ENCODE data around the gene PGAP1. TPM values are rescaled to one million over a fixed set of nuclear protein-coding genes. Genes with fewer than 3 reads are reported as not detected.
A peak's percentile ranks its signal among the peaks of the same experiment; 100 is the strongest.

Gene PGAP1
- total and polyA plus RNA-seq, 10 of the 15 experiments (the other 5 are each of a cell fraction or from before 2014, with no cell fraction given) = 0.75 to 4.7 (median 3.0) TPM

DNA sequence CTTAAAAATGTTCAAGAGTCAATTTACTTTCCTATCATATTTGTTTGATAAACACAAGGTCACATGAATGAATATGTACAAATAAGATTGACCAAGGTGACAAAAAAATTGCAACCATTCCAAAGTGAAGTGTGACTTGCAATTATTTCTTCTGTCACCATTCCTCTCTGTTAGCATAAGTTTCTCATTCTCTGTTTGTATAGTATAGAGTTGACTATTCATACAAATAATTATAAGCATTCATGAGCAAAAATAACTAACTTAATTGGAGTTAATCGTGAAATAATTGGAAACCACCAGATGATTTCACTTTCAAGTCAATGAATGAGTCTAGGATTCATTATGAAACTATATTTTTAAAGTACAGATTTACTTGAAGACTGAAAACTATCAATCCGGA lies 42.1 kb downstream of the PGAP1 start (continued):
- TF ChIP-seq, protein P1, sequence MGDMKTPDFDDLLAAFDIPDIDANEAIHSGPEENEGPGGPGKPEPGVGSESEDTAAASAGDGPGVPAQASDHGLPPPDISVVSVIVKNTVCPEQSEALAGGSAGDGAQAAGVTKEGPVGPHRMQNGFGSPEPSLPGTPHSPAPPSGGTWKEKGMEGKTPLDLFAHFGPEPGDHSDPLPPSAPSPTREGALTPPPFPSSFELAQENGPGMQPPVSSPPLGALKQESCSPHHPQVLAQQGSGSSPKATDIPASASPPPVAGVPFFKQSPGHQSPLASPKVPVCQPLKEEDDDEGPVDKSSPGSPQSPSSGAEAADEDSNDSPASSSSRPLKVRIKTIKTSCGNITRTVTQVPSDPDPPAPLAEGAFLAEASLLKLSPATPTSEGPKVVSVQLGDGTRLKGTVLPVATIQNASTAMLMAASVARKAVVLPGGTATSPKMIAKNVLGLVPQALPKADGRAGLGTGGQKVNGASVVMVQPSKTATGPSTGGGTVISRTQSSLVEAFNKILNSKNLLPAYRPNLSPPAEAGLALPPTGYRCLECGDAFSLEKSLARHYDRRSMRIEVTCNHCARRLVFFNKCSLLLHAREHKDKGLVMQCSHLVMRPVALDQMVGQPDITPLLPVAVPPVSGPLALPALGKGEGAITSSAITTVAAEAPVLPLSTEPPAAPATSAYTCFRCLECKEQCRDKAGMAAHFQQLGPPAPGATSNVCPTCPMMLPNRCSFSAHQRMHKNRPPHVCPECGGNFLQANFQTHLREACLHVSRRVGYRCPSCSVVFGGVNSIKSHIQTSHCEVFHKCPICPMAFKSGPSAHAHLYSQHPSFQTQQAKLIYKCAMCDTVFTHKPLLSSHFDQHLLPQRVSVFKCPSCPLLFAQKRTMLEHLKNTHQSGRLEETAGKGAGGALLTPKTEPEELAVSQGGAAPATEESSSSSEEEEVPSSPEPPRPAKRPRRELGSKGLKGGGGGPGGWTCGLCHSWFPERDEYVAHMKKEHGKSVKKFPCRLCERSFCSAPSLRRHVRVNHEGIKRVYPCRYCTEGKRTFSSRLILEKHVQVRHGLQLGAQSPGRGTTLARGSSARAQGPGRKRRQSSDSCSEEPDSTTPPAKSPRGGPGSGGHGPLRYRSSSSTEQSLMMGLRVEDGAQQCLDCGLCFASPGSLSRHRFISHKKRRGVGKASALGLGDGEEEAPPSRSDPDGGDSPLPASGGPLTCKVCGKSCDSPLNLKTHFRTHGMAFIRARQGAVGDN (IDR thresholded peaks at IDR 0.05) = no peak
- no peak for TF ChIP-seq CBX3 (IDR thresholded peaks at IDR 0.05; ENCODE audit: borderline replicate concordance, low read depth)
- TF ChIP-seq DPF2 (IDR thresholded peaks at IDR 0.05) = 0 out of 2 replicates have a peak, but pooled peaks have one; percentile 52
- no peak for TF ChIP-seq SIX5 (IDR thresholded peaks at IDR 0.05; ENCODE audit: low read depth, low read length, severe bottlenecking)
- 0 out of 2 replicates have a peak, but pooled peaks have one; percentile 18 for TF ChIP-seq BCL11A (IDR thresholded peaks at IDR 0.05; ENCODE audit: low read depth, low read length)
- TF ChIP-seq USF2 (IDR thresholded peaks at IDR 0.05; ENCODE audit: borderline replicate concordance, low read depth, low read length) = no peak
- no peak for TF ChIP-seq RB1 (IDR thresholded peaks at IDR 0.05; ENCODE audit: borderline replicate concordance)
- TF ChIP-seq RAD21 (IDR thresholded peaks at IDR 0.05; ENCODE audit: insufficient read depth, low read depth, low read length) = no peak
- TF ChIP-seq LARP7 (IDR thresholded peaks at IDR 0.05) = no peak
- no peak for TF ChIP-seq HDGF (IDR thresholded peaks at IDR 0.05)
- TF ChIP-seq BACH1 (IDR thresholded peaks at IDR 0.05; ENCODE audit: borderline replicate concordance) = peak; percentile 65
- TF ChIP-seq SMARCA5 (IDR thresholded peaks at IDR 0.05) = no peak
- TF ChIP-seq ASH2L (IDR thresholded peaks at IDR 0.05; ENCODE audit: borderline replicate concordance, low read depth) = no peak
- TF ChIP-seq, protein P2, sequence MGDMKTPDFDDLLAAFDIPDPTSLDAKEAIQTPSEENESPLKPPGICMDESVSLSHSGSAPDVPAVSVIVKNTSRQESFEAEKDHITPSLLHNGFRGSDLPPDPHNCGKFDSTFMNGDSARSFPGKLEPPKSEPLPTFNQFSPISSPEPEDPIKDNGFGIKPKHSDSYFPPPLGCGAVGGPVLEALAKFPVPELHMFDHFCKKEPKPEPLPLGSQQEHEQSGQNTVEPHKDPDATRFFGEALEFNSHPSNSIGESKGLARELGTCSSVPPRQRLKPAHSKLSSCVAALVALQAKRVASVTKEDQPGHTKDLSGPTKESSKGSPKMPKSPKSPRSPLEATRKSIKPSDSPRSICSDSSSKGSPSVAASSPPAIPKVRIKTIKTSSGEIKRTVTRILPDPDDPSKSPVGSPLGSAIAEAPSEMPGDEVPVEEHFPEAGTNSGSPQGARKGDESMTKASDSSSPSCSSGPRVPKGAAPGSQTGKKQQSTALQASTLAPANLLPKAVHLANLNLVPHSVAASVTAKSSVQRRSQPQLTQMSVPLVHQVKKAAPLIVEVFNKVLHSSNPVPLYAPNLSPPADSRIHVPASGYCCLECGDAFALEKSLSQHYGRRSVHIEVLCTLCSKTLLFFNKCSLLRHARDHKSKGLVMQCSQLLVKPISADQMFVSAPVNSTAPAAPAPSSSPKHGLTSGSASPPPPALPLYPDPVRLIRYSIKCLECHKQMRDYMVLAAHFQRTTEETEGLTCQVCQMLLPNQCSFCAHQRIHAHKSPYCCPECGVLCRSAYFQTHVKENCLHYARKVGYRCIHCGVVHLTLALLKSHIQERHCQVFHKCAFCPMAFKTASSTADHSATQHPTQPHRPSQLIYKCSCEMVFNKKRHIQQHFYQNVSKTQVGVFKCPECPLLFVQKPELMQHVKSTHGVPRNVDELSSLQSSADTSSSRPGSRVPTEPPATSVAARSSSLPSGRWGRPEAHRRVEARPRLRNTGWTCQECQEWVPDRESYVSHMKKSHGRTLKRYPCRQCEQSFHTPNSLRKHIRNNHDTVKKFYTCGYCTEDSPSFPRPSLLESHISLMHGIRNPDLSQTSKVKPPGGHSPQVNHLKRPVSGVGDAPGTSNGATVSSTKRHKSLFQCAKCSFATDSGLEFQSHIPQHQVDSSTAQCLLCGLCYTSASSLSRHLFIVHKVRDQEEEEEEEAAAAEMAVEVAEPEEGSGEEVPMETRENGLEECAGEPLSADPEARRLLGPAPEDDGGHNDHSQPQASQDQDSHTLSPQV (IDR thresholded peaks at IDR 0.05) = no peak
- TF ChIP-seq SRF (IDR thresholded peaks at IDR 0.05; ENCODE audit: low read depth in 2 of 2, low read length in 2 of 2) = no peak
- no peak for TF ChIP-seq NBN (IDR thresholded peaks at IDR 0.05)
- TF ChIP-seq, protein P3, sequence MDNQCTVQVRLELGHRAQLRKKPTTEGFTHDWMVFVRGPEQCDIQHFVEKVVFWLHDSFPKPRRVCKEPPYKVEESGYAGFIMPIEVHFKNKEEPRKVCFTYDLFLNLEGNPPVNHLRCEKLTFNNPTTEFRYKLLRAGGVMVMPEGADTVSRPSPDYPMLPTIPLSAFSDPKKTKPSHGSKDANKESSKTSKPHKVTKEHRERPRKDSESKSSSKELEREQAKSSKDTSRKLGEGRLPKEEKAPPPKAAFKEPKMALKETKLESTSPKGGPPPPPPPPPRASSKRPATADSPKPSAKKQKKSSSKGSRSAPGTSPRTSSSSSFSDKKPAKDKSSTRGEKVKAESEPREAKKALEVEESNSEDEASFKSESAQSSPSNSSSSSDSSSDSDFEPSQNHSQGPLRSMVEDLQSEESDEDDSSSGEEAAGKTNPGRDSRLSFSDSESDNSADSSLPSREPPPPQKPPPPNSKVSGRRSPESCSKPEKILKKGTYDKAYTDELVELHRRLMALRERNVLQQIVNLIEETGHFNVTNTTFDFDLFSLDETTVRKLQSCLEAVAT (IDR thresholded peaks at IDR 0.05) = no peak
- TF ChIP-seq JUND (IDR thresholded peaks at IDR 0.05; ENCODE audit: low read depth, low read length) = no peak
- TF ChIP-seq EGR1 (IDR thresholded peaks at IDR 0.05; ENCODE audit: borderline replicate concordance in 1 of 2, low read depth in 2 of 2, low read length in 2 of 2) = no peak
- no peak for TF ChIP-seq TCF7 (IDR thresholded peaks at IDR 0.05; ENCODE audit: borderline replicate concordance)
- TF ChIP-seq ZSCAN29 (IDR thresholded peaks at IDR 0.05) = no peak
- no peak for TF ChIP-seq EED (IDR thresholded peaks at IDR 0.05; ENCODE audit: low read depth)
- peak; percentile 48; the same call in 1 of the 2 replicates for TF ChIP-seq ATF7 (IDR thresholded peaks at IDR 0.05; ENCODE audit: low read depth)

All from GM12878 (cell line).